ENCODE results near the gene REXO4.

The REXO4 gene

GRCh38 chr9:133457748-133458147 is 39.9 kb upstream of the REXO4 start:
- TF ChIP-seq, protein P1, sequence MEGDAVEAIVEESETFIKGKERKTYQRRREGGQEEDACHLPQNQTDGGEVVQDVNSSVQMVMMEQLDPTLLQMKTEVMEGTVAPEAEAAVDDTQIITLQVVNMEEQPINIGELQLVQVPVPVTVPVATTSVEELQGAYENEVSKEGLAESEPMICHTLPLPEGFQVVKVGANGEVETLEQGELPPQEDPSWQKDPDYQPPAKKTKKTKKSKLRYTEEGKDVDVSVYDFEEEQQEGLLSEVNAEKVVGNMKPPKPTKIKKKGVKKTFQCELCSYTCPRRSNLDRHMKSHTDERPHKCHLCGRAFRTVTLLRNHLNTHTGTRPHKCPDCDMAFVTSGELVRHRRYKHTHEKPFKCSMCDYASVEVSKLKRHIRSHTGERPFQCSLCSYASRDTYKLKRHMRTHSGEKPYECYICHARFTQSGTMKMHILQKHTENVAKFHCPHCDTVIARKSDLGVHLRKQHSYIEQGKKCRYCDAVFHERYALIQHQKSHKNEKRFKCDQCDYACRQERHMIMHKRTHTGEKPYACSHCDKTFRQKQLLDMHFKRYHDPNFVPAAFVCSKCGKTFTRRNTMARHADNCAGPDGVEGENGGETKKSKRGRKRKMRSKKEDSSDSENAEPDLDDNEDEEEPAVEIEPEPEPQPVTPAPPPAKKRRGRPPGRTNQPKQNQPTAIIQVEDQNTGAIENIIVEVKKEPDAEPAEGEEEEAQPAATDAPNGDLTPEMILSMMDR (IDR thresholded peaks at IDR 0.05; ENCODE audit: unreplicated experiment in 3 of 3), result no peak
- Mint-ChIP-seq H3K36me3 (ENCODE audit: low read depth) (no peaks in the 10 kb centered on the region), H3K27me3 (ENCODE audit: low read depth) (peaks cover 10% of the 10 kb centered on the region), H3K27ac (no peak overlapping the region), H3K4me3 (no peak overlapping the region), H3K4me1 (peaks cover 10% of the 10 kb centered on the region), H3K9me3 (no peaks in the 10 kb centered on the region)

DNA sequence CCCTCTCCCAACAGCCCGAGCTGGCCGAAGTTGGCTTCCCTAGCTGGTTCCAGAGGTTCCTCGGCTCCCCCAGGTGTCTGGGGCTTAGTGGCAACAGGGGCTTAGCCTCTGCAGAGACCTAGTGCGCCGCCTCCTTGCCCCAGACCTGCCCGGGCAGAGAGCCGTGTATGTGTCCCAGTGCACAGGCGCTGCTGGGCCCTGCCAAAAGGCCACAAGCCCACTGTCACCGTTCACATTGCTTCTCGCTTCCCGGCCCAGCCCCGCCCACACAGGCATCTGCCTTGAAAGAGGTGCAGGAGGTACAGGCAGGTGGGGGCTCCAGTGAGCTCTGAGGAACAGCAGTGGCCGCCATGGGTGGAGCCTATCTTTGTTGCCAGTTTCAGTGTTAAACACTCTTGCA is 39.4 kb upstream of the REXO4 start:
- Mint-ChIP-seq H3K27ac (no peak overlapping the region), H3K4me3 (no peak overlapping the region), H3K4me1 (peaks cover 10% of the 10 kb centered on the region), H3K27me3 (ENCODE audit: low read depth) (peaks cover 10% of the 10 kb centered on the region), H3K36me3 (ENCODE audit: low read depth) (no peaks in the 10 kb centered on the region), H3K9me3 (no peaks in the 10 kb centered on the region)
- TF ChIP-seq, protein P1 (IDR thresholded peaks at IDR 0.05; ENCODE audit: unreplicated experiment in 3 of 3), result no peak

GRCh38 chr9:133456409-133456808 is 38.6 kb upstream of the REXO4 start:
- Mint-ChIP-seq H3K36me3 (ENCODE audit: low read depth) (no peaks in the 10 kb centered on the region), H3K27me3 (ENCODE audit: low read depth) (peaks cover 10% of the 10 kb centered on the region), H3K4me3 (no peak overlapping the region), H3K4me1 (peaks cover 6% of the 10 kb centered on the region), H3K27ac (no peak overlapping the region), H3K9me3 (no peaks in the 10 kb centered on the region)
- TF ChIP-seq, protein P1 (IDR thresholded peaks at IDR 0.05; ENCODE audit: unreplicated experiment in 3 of 3), result no peak

DNA sequence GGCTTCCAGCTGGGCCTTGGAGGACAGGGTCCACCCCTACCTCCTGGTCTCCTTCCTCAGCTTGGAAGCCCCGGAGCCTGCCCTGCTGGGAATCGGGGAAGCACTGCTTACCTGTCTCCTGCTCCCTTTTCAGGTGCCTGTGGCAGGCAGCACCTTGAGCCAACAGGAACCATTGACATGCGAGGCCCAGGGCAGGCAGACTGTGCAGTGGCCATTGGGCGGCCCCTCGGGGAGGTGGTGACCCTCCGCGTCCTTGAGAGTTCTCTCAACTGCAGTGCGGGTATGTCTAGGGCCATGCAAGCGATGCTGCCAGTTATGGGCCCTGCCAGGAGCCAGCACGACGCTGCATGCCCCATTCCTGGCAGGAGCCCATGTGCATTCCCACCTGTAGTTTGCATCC is 38.1 kb upstream of the REXO4 start:
- H3K27me3 Mint-ChIP-seq (ENCODE audit: low read depth), result peaks cover 10% of the 10 kb centered on the region
- TF ChIP-seq, protein P1 (IDR thresholded peaks at IDR 0.05; ENCODE audit: unreplicated experiment in 3 of 3), result no peak
- H3K4me1 Mint-ChIP-seq, result peaks cover 1% of the 10 kb centered on the region
- no peaks in the 10 kb centered on the region for H3K36me3 Mint-ChIP-seq (ENCODE audit: low read depth)
- no peaks in the 10 kb centered on the region for H3K9me3 Mint-ChIP-seq
- H3K27ac Mint-ChIP-seq, result no peak overlapping the region
- no peak overlapping the region for H3K4me3 Mint-ChIP-seq

DNA sequence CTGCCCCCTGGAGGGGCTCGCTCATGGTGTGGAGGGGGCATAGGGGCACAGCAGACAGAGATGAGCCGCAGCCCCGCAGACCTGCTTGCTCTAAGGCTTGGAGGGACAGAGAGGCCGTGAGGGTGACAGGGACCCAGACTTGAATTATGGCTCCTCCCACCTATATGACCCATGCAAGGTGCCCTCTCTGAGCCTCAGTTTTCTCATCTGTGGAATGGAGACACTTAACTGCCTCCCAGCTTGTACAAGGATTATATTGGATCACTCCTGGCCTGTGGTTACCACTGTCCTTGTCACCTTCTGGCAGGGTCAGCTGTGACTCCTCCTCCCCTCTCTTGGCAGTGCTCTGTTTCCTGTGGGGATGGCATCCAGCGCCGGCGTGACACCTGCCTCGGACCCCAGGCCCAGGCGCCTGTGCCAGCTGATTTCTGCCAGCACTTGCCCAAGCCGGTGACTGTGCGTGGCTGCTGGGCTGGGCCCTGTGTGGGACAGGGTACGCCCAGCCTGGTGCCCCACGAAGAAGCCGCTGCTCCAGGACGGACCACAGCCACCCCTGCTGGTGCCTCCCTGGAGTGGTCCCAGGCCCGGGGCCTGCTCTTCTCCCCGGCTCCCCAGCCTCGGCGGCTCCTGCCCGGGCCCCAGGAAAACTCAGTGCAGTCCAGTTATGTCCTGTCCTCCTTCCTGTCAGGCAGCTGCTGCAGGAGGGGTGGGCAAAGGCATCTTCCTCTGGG is 37.3 kb upstream of the REXO4 start:
- Mint-ChIP-seq H3K27ac (no peak overlapping the region), H3K9me3 (no peaks in the 10 kb centered on the region), H3K4me1 (no peaks in the 10 kb centered on the region), H3K27me3 (ENCODE audit: low read depth) (peaks cover 10% of the 10 kb centered on the region), H3K36me3 (ENCODE audit: low read depth) (no peaks in the 10 kb centered on the region), H3K4me3 (no peak overlapping the region)
- TF ChIP-seq, protein P1 (IDR thresholded peaks at IDR 0.05; ENCODE audit: unreplicated experiment in 3 of 3), result no peak

GRCh38 chr9:133454325-133454724 is 36.5 kb upstream of the REXO4 start:
- no peaks in the 10 kb centered on the region for H3K9me3 Mint-ChIP-seq
- H3K4me3 Mint-ChIP-seq, result no peak overlapping the region
- H3K4me1 Mint-ChIP-seq, result no peaks in the 10 kb centered on the region
- no peak overlapping the region for H3K27ac Mint-ChIP-seq
- no peaks in the 10 kb centered on the region for H3K36me3 Mint-ChIP-seq (ENCODE audit: low read depth)
- TF ChIP-seq, protein P1 (IDR thresholded peaks at IDR 0.05; ENCODE audit: unreplicated experiment in 3 of 3), result no peak
- peaks cover 10% of the 10 kb centered on the region for H3K27me3 Mint-ChIP-seq (ENCODE audit: low read depth)
